ENCODE data around the gene ARMH3. TPM values are rescaled to one million over a fixed set of nuclear protein-coding genes. Genes with fewer than 3 reads are reported as not detected.

ARMH3 gene
- total RNA-seq, 1 experiment from 2014 or later: 9.7 TPM

DNA sequence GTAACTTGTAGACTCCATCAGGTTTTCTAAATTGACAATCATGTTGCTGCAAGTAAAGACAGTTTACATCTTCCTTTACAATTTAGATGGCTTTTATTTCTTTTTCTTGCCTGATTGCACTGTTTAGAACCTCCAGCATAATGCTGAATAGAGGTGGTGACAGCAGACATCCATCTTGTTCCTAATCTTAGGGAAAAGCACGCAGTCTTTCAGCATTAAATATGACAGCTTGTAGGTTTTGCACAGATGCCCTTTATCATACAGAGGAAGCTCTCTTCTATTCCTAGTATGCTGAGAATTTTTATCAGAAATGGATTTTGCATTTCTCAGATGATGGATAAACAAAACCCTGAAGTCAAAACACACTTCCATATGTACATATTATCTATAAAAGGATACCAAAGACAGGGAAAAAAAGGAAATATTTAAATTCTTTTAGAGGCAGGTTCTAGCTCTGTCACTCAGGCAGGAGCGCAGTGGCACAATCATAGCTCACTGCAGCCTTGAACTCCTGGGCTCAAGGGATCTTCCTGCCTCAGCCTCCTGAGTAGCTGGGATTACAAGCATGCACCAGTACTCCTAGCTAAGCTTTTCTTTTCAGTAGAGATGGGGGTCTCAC, 143.3 kb downstream of the ARMH3 start:
- no peaks in the 10 kb centered on the region for H3K9me3 ChIP-seq (ENCODE audit: low read length)
- ChIA-PET CTCF (no interaction called here), POLR2A (ENCODE audit: unreplicated experiment) (no interaction called here)
- TF ChIP-seq EZH2 (IDR thresholded peaks at IDR 0.05; ENCODE audit: low read length, unreplicated experiment): no peak
- TF ChIP-seq EZH2phosphoT487 (IDR thresholded peaks at IDR 0.05; ENCODE audit: borderline replicate concordance, low read length): no peak
- TF ChIP-seq, protein P1, sequence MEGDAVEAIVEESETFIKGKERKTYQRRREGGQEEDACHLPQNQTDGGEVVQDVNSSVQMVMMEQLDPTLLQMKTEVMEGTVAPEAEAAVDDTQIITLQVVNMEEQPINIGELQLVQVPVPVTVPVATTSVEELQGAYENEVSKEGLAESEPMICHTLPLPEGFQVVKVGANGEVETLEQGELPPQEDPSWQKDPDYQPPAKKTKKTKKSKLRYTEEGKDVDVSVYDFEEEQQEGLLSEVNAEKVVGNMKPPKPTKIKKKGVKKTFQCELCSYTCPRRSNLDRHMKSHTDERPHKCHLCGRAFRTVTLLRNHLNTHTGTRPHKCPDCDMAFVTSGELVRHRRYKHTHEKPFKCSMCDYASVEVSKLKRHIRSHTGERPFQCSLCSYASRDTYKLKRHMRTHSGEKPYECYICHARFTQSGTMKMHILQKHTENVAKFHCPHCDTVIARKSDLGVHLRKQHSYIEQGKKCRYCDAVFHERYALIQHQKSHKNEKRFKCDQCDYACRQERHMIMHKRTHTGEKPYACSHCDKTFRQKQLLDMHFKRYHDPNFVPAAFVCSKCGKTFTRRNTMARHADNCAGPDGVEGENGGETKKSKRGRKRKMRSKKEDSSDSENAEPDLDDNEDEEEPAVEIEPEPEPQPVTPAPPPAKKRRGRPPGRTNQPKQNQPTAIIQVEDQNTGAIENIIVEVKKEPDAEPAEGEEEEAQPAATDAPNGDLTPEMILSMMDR (conservative IDR thresholded peaks at IDR 0.05; ENCODE audit: low read depth, low read length): no peak
- DNase-seq (no peak), ATAC-seq (no peak)
- intact Hi-C loops (cut with micrococcal nuclease): no loop called here
- no TSS peak for BruUV-seq (replicated peaks)
- H3K4me3 ChIP-seq (ENCODE audit: low read length): no peak overlapping the region
- no peaks in the 10 kb centered on the region for H3K4me1 ChIP-seq (ENCODE audit: insufficient read depth, low read length)
- no peak overlapping the region for H3K27ac ChIP-seq (ENCODE audit: low read length)
- H3K36me3 ChIP-seq (ENCODE audit: low read depth, low read length): no peaks in the 10 kb centered on the region
- no peaks in the 10 kb centered on the region for H4K20me1 ChIP-seq (ENCODE audit: low read length)
- H3K27me3 ChIP-seq (ENCODE audit: low read length): no peaks in the 10 kb centered on the region
- no peaks in the 10 kb centered on the region for H3F3A ChIP-seq (ENCODE audit: low read length, unreplicated experiment)
- no peaks in the 10 kb centered on the region for H3K9me2 ChIP-seq (replicated peaks; ENCODE audit: low read length)
- no peaks in the 10 kb centered on the region for H3K79me2 ChIP-seq (ENCODE audit: low read length)
- no peak overlapping the region for H3K9ac ChIP-seq (ENCODE audit: low read length)
- no peak overlapping the region for H2AFZ ChIP-seq (ENCODE audit: low read length)
- H3K4me2 ChIP-seq (ENCODE audit: low read length): no peak overlapping the region

DNA sequence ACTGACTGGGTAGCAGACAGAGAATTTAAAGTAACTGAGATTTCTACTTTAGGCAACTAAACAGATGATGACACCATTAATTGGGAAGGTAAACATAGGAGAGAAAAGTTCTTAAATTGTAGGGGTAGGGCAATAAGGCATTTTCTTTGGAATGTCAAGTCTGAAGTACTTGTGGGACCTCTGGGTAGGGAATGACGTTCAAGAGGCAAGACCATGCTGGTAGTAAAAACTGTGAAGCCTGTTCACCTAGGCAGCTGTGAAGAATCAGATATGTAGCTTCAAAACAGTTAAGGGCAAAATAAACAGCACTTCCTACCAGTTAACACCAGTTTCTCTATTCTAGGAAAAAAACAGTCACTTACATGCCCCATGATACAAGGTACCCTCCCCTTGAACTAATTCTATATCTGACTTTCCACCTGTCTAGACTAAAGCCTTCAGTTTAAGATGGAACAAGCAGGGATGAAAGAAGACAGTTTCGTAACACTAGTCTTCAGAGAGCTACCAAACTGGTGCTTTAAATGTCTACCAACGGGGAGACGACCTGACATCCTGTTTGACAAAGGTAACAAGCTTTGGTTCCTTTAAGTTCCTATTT, 149.3 kb downstream of the ARMH3 start:
- TF ChIP-seq, protein P1 (conservative IDR thresholded peaks at IDR 0.05; ENCODE audit: low read depth, low read length): no peak
- no peak for TF ChIP-seq EZH2phosphoT487 (IDR thresholded peaks at IDR 0.05; ENCODE audit: borderline replicate concordance, low read length)
- TF ChIP-seq EZH2 (IDR thresholded peaks at IDR 0.05; ENCODE audit: low read length, unreplicated experiment): no peak
- ChIA-PET POLR2A (ENCODE audit: unreplicated experiment) (no interaction called here), CTCF (no interaction called here)
- Histone ChIP-seq H3K27ac (ENCODE audit: low read length) (no peak overlapping the region), H3K79me2 (ENCODE audit: low read length) (no peaks in the 10 kb centered on the region), H3K36me3 (ENCODE audit: low read depth, low read length) (no peaks in the 10 kb centered on the region), H4K20me1 (ENCODE audit: low read length) (no peaks in the 10 kb centered on the region), H3K9me2 (replicated peaks; ENCODE audit: low read length) (no peaks in the 10 kb centered on the region), H3K27me3 (ENCODE audit: low read length) (no peaks in the 10 kb centered on the region), H3F3A (ENCODE audit: low read length, unreplicated experiment) (no peaks in the 10 kb centered on the region), H3K9me3 (ENCODE audit: low read length) (no peaks in the 10 kb centered on the region), H3K9ac (ENCODE audit: low read length) (no peak overlapping the region), H3K4me3 (ENCODE audit: low read length) (no peak overlapping the region), H3K4me2 (ENCODE audit: low read length) (no peak overlapping the region), H3K4me1 (ENCODE audit: insufficient read depth, low read length) (no peaks in the 10 kb centered on the region), H2AFZ (ENCODE audit: low read length) (no peak overlapping the region)
- intact Hi-C loops (cut with micrococcal nuclease): no loop called here
- no peak for ATAC-seq
- no peak for DNase-seq
- BruUV-seq (replicated peaks): no TSS peak

DNA sequence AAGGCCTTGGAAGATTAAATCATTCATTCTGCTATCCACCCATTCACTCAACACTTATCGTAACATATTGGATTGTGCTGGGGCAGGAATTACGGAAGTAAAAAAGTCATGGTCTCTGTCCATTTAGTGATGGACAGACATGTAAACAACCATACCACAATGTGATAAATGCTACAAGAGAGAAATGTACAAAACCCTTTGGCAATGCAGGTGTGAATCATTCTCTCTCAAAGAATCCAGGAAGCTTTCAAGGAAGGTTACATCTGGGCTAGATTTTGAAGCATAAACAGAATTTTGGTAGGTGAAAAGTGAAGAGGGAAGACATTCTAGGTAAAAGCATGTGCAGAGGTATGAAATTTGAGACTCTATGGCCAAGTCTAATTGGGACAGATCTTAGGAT, 150.7 kb downstream of the ARMH3 start:
- no peaks in the 10 kb centered on the region for H3K9me3 ChIP-seq (ENCODE audit: low read length)
- no peak overlapping the region for H3K9ac ChIP-seq (ENCODE audit: low read length)
- no TSS peak for BruUV-seq (replicated peaks)
- no peak overlapping the region for H3K4me2 ChIP-seq (ENCODE audit: low read length)
- no peaks in the 10 kb centered on the region for H3F3A ChIP-seq (ENCODE audit: low read length, unreplicated experiment)
- H3K79me2 ChIP-seq (ENCODE audit: low read length): no peaks in the 10 kb centered on the region
- ChIA-PET POLR2A (ENCODE audit: unreplicated experiment) (no interaction called here), CTCF (no interaction called here)
- H3K4me1 ChIP-seq (ENCODE audit: insufficient read depth, low read length): no peaks in the 10 kb centered on the region
- no peaks in the 10 kb centered on the region for H4K20me1 ChIP-seq (ENCODE audit: low read length)
- H3K9me2 ChIP-seq (replicated peaks; ENCODE audit: low read length): no peaks in the 10 kb centered on the region
- DNase-seq (no peak), ATAC-seq (no peak)
- H3K27me3 ChIP-seq (ENCODE audit: low read length): no peaks in the 10 kb centered on the region
- no peak overlapping the region for H3K4me3 ChIP-seq (ENCODE audit: low read length)
- no peaks in the 10 kb centered on the region for H3K36me3 ChIP-seq (ENCODE audit: low read depth, low read length)
- H2AFZ ChIP-seq (ENCODE audit: low read length): no peak overlapping the region
- intact Hi-C loops (cut with micrococcal nuclease): no loop called here
- TF ChIP-seq EZH2phosphoT487 (IDR thresholded peaks at IDR 0.05; ENCODE audit: borderline replicate concordance, low read length): no peak
- TF ChIP-seq, protein P1 (conservative IDR thresholded peaks at IDR 0.05; ENCODE audit: low read depth, low read length): no peak
- no peak for TF ChIP-seq EZH2 (IDR thresholded peaks at IDR 0.05; ENCODE audit: low read length, unreplicated experiment)
- H3K27ac ChIP-seq (ENCODE audit: low read length): no peak overlapping the region

Measured in PC-3 (cell line).